ENCODE results near the gene LCNL1. TPM values are rescaled to one million over a fixed set of nuclear protein-coding genes. Genes with fewer than 3 reads are reported as not detected.

Gene LCNL1
- total RNA-seq, 2 experiments from 2014 or later, result 0.48 to 0.67 TPM

DNA sequence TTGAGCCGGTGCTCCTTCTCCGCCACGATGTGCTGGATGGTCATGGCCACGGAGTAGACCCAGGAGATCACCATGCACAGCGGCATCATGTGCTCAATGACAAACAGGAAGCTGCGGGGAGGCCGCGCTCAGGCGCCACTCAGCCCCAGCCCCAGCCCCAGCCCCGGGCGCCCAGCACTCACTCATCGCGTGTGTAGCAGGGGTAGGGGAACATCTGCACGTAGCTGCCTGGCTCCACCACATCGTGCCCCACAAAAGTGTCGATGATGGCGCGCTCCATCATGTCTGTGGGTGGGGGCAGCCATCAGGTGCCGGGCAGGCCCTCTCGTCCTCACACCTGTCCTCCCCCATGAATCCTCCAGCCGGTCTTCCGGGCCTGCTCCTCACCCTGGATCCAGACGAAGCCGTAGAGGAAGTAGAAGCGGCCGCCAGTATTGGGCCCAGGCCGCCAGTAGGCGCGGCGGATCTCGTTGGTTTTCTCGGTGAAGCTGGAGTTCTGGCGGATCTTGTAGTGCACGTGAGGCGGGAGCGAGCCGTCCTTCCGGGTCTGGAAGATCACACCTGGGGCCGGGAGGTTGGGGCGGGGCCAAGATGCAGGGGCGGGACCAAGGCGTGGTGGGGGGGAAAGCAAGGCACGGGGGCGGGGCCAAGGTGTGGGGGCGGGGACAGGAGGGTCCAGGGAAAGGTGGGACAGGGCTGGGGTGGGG is 35.2 kb downstream of the LCNL1 start:
- no peak for DNase-seq
- Mint-ChIP-seq H3K27me3 (no peaks in the 10 kb centered on the region), H3K4me1 (peaks cover 3% of the 10 kb centered on the region), H3K36me3 (ENCODE audit: low read depth) (peaks cover 6% of the 10 kb centered on the region), H3K4me3 (no peak overlapping the region), H3K9me3 (no peaks in the 10 kb centered on the region), H3K27ac (no peak overlapping the region)
- POLR2A ChIA-PET, result no interaction called here
- CTCF ChIA-PET, result interaction anchor here (2.1 to 8.6 kb wide), 2 partner anchors 11 to 18 kb away, joined by 6 to 59 read pairs; partner anchors contain the start of genes ABCA2 and FUT7

- Mint-ChIP-seq H3K9me3 (no peaks in the 10 kb centered on the region), H3K4me3 (no peak overlapping the region), H3K4me1 (peaks cover 7% of the 10 kb centered on the region), H3K27ac (no peak overlapping the region), H3K27me3 (no peaks in the 10 kb centered on the region), H3K36me3 (ENCODE audit: low read depth) (peaks cover 6% of the 10 kb centered on the region)
- DNase-seq, result no peak
- ChIA-PET CTCF (interaction anchor here (0.7 to 8.6 kb wide), 4 partner anchors 10 to 292 kb away, joined by 3 to 59 read pairs (median 5); partner anchors contain the start of genes ABCA2 and FUT7), POLR2A (no interaction called here)
Observed at GRCh38 chr9:137018761-137019559, 36.2 kb downstream of the LCNL1 start.

- Mint-ChIP-seq H3K4me1 (peaks cover 11% of the 10 kb centered on the region), H3K36me3 (ENCODE audit: low read depth) (peaks cover 6% of the 10 kb centered on the region), H3K27me3 (no peaks in the 10 kb centered on the region), H3K27ac (no peak overlapping the region), H3K9me3 (no peaks in the 10 kb centered on the region), H3K4me3 (no peak overlapping the region)
- ChIA-PET CTCF (interaction anchor here (0.7 to 8.6 kb wide), 6 partner anchors 9 to 293 kb away, joined by 3 to 59 read pairs (median 5); partner anchors contain the start of genes ABCA2, FUT7 and NPDC1), POLR2A (no interaction called here)
- DNase-seq, result no peak
Observed at GRCh38 chr9:137019891-137020683, 37.3 kb downstream of the LCNL1 start.

DNA sequence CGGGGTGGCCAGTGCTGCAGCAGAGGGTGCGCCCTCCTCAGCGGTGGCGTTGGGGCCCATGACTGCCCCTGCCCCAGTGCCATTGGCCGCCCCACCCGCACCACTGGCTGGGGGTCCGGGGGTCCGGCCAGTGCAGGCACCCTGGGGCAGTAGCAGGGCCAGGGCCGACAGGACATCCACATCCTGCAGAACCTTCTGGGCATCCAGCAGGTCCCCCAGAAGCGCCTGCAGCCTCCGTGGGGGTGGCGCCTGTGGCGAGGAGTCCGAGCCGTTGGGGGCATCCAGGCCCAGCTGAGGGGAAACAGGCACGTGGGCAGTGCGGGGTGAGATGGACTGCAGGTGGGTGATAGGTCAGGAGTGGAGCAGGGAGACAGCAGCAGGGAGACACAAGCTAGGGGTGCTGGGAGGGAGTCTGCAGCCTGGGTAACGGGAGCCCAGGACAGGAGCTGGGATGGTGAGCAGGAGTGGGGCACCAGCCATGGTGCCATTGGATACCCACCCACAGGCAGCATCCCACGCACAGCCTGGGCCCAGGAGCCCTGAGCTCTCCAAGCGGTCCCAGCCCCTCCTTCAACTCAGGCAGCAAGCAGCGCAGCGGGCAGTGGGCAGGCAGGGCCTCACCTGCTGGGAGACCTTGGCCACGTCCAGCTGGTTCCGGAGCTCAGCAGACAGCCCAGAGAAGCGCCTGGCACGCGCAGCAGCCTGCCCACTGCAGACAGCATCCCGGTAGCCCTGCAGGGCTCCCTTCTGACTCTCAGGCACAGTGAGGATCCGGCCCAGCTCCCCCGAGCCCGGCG is 38.2 kb downstream of the LCNL1 start:
- Mint-ChIP-seq H3K27me3 (no peaks in the 10 kb centered on the region), H3K27ac (no peak overlapping the region), H3K4me1 (peaks cover 11% of the 10 kb centered on the region), H3K9me3 (no peaks in the 10 kb centered on the region), H3K36me3 (ENCODE audit: low read depth) (peaks cover 6% of the 10 kb centered on the region), H3K4me3 (no peak overlapping the region)
- ChIA-PET POLR2A (no interaction called here), CTCF (interaction anchor here (0.6 to 8.6 kb wide), 7 partner anchors 8 to 178 kb away, joined by 3 to 59 read pairs (median 4); partner anchors contain the start of genes ABCA2, AJM1, CLIC3 and FUT7)
- DNase-seq, result no peak

- Mint-ChIP-seq H3K27me3 (no peaks in the 10 kb centered on the region), H3K27ac (no peak overlapping the region), H3K36me3 (ENCODE audit: low read depth) (peaks cover 6% of the 10 kb centered on the region), H3K4me3 (no peak overlapping the region), H3K4me1 (peaks cover 13% of the 10 kb centered on the region), H3K9me3 (no peaks in the 10 kb centered on the region)
- DNase-seq, result no peak
- ChIA-PET CTCF (interaction anchor here (0.6 to 8.6 kb wide), 7 partner anchors 8 to 179 kb away, joined by 3 to 59 read pairs (median 4); partner anchors contain the start of genes ABCA2, AJM1, CLIC3 and FUT7), POLR2A (no interaction called here)
Observed at GRCh38 chr9:137021568-137021978, 38.8 kb downstream of the LCNL1 start.

- DNase-seq, result peak; percentile 75
- Mint-ChIP-seq H3K4me3 (no peak overlapping the region), H3K27ac (no peak overlapping the region), H3K36me3 (ENCODE audit: low read depth) (peaks cover 3% of the 10 kb centered on the region), H3K27me3 (no peaks in the 10 kb centered on the region), H3K4me1 (peaks cover 16% of the 10 kb centered on the region), H3K9me3 (no peaks in the 10 kb centered on the region)
- ChIA-PET POLR2A (no interaction called here), CTCF (interaction anchor here (0.7 to 8.6 kb wide), 7 partner anchors 7 to 180 kb away, joined by 3 to 59 read pairs (median 4); partner anchors contain the start of genes ABCA2, AJM1, CLIC3 and FUT7)
Observed at GRCh38 chr9:137021979-137022661, 39.3 kb downstream of the LCNL1 start.

DNA sequence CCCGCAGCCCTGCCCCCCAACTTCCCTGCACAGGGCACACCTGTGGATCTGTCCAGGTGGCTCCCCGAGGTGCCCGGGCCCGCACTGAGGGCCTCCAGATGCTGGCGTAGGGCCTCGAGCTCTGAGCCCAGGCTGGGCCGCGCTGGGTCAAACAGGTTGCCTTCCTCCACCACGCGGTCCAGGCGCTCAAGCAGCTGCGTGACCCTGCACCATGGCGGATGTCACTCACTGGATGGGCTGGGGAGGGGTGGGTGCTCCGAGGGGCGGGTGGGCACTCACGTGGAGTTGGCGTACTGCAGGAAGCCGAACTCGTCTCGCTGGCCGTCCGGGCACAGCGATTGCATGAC is 39.8 kb downstream of the LCNL1 start:
- no peaks in the 10 kb centered on the region for H3K27me3 Mint-ChIP-seq
- no peak overlapping the region for H3K4me3 Mint-ChIP-seq
- no peaks in the 10 kb centered on the region for H3K9me3 Mint-ChIP-seq
- DNase-seq, result no peak
- no peak overlapping the region for H3K27ac Mint-ChIP-seq
- ChIA-PET CTCF (interaction anchor here (0.7 to 7.4 kb wide), 4 partner anchors 13 to 180 kb away, joined by 3 to 58 read pairs (median 4); partner anchors contain the start of gene AJM1), POLR2A (no interaction called here)
- H3K4me1 Mint-ChIP-seq, result peaks cover 19% of the 10 kb centered on the region
- peaks cover 3% of the 10 kb centered on the region for H3K36me3 Mint-ChIP-seq (ENCODE audit: low read depth)

DNA sequence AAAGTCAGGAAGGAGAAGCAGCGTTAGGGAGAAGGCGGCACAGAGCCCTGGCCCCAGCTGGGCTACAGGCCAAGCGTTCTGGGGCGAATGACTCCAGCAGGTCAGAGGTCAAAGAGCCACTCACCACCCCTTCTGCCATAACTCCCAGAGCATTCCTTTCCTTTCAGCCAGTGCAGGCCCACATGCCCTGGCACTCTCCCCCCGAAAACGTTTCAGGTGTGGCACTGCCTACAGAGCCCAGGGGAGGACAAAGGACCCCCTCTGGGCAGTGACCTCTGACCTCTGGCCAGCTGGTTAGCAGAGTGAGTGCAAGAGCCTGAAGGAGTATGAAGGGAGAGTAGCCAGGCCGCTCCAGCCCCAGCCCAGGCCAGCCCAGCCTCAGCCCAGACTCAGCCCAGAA is 40.4 kb downstream of the LCNL1 start:
- POLR2A ChIA-PET, result no interaction called here
- CTCF ChIA-PET, result interaction anchor here (1.3 to 7.4 kb wide), 2 partner anchors 12 to 15 kb away, joined by 4 to 58 read pairs; no protein-coding TSS in a partner anchor
- H3K9me3 Mint-ChIP-seq, result no peaks in the 10 kb centered on the region
- peaks cover 19% of the 10 kb centered on the region for H3K4me1 Mint-ChIP-seq
- H3K4me3 Mint-ChIP-seq, result no peak overlapping the region
- no peak for DNase-seq
- no peaks in the 10 kb centered on the region for H3K27me3 Mint-ChIP-seq
- H3K36me3 Mint-ChIP-seq (ENCODE audit: low read depth), result peaks cover 3% of the 10 kb centered on the region
- peak overlapping the region; percentile 25 for H3K27ac Mint-ChIP-seq

DNA sequence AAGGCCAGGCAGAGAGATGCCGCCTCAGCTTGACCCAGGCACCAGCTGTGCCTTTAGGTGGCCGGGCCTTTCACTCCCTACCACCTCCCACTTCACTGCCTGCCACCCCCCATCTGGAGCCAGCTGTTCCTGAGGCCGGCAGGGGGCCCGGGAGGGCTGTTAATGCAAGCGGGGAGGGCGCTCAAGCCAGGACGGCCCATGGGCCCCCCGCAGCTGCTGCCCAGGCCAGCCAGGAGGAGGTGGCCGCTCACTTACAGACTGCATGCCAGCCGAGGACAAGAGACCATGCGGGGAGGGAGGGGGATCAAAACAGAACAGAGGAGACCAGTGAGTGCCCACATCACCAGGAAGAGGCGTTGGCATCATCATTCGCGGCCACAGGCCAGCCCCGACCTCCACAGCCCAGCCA is 40.8 kb downstream of the LCNL1 start:
- no peak for DNase-seq
- peaks cover 3% of the 10 kb centered on the region for H3K36me3 Mint-ChIP-seq (ENCODE audit: low read depth)
- H3K4me1 Mint-ChIP-seq, result peaks cover 19% of the 10 kb centered on the region
- H3K4me3 Mint-ChIP-seq, result no peak overlapping the region
- H3K27me3 Mint-ChIP-seq, result no peaks in the 10 kb centered on the region
- ChIA-PET POLR2A (interaction anchor here (0.6 kb wide), 1 partner anchor 198 kb away, joined by 9 read pairs; no protein-coding TSS in a partner anchor), CTCF (interaction anchor here (7.4 kb wide), 1 partner anchor 12 kb away, joined by 58 read pairs; no protein-coding TSS in a partner anchor)
- no peaks in the 10 kb centered on the region for H3K9me3 Mint-ChIP-seq
- no peak overlapping the region for H3K27ac Mint-ChIP-seq

DNA sequence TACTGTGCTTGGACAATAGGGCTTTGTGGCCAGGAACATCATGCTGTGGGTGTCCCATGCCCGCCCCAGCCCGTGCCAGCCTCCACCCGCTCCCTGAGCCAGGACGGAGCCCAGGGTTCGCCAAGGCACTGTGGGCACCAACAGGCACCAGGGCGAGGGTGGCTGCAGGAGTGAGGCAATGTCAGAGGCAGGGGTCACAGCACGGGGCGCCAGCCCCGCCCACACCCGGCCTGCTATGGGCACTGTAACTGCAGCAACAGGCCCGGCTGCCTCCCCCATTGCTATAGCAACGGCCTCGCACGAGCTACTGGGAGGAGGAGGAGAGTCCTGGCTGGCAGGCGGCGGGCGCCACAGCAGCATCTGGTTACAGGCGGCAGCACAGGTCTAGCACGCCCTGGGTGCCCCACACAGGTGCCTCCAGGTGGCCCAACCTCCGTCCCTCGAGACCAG is 42.7 kb downstream of the LCNL1 start:
- ChIA-PET CTCF (interaction anchor here (0.6 to 7.4 kb wide), 8 partner anchors 10 to 191 kb away, joined by 3 to 58 read pairs (median 4); partner anchors contain the start of genes MAN1B1 and NPDC1), POLR2A (no interaction called here)
- peaks cover 3% of the 10 kb centered on the region for H3K36me3 Mint-ChIP-seq (ENCODE audit: low read depth)
- H3K27ac Mint-ChIP-seq, result no peak overlapping the region
- DNase-seq, result no peak
- no peaks in the 10 kb centered on the region for H3K27me3 Mint-ChIP-seq
- H3K4me3 Mint-ChIP-seq, result no peak overlapping the region
- peaks cover 36% of the 10 kb centered on the region for H3K4me1 Mint-ChIP-seq
- no peaks in the 10 kb centered on the region for H3K9me3 Mint-ChIP-seq

DNA sequence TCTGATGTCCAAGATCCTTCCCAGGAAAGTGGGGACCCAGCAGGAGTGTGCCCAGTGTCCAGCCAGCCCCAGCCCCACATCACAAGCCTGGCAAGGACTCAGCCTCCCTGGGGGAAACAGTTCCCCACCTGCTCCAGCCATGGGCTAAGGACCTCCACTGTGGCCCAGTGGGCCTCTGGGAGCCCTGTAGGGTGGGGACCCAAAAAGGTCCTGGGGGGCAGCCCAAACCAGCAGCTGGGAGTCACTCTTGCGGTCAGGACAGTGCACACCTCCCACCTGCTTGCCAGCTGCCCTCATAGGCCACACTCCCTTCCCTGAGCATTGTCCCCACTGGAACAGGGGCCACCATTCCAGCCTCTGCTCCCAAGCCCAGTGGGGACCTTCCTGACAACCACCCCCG is 43.6 kb downstream of the LCNL1 start:
- DNase-seq, result no peak
- H3K9me3 Mint-ChIP-seq, result no peaks in the 10 kb centered on the region
- POLR2A ChIA-PET, result no interaction called here
- CTCF ChIA-PET, result interaction anchor here (0.6 to 7.4 kb wide), 10 partner anchors 9 to 191 kb away, joined by 3 to 59 read pairs (median 4); partner anchors contain the start of genes C8G and MAN1B1
- no peak overlapping the region for H3K27ac Mint-ChIP-seq
- no peak overlapping the region for H3K4me3 Mint-ChIP-seq
- H3K27me3 Mint-ChIP-seq, result no peaks in the 10 kb centered on the region
- peaks cover 41% of the 10 kb centered on the region for H3K4me1 Mint-ChIP-seq
- H3K36me3 Mint-ChIP-seq (ENCODE audit: low read depth), result peaks cover 5% of the 10 kb centered on the region
